Activated CD4-positive, alpha-beta T cell treated with anti-CD3 and anti-CD28 coated beads, Interleukin-2, amount 50 U/mL, for 24 hours (primary cell): Measurements from ENCODE around the gene ATOH1.

ENCODE experiments used
- DNase-seq, 2 donors: peaks; one replicate each; pipeline ENCODE4 v3.0.0-alpha.2; 2020; ENCODE audit warnings: low read depth in 1 of 2, low spot score in 1 of 2

ATOH1 gene

GRCh38 chr4:93828332-93828994 is at the start of gene ATOH1:
Gene ATOH1, plus strand, starts transcription at chr4:93828753. Its CDS starts 174 bp downstream, at chr4:93828927.
- no peak for DNase-seq

- no peak for DNase-seq
Measured at GRCh38 chr4:93779228-93779627, 49.3 kb upstream of the ATOH1 start.

GRCh38 chr4:93780080-93780479 is 48.5 kb upstream of the ATOH1 start:
- DNase-seq, result no peak

GRCh38 chr4:93781198-93781597 is 47.4 kb upstream of the ATOH1 start:
- DNase-seq, result no peak

GRCh38 chr4:93786149-93786548 is 42.4 kb upstream of the ATOH1 start:
- DNase-seq, result no peak

- DNase-seq, result no peak
Measured at GRCh38 chr4:93788712-93789111, 39.8 kb upstream of the ATOH1 start.

- no peak for DNase-seq
Measured at GRCh38 chr4:93791570-93792195, 36.9 kb upstream of the ATOH1 start.

- no peak for DNase-seq
Measured at GRCh38 chr4:93802045-93802444, 26.5 kb upstream of the ATOH1 start.

- no peak for DNase-seq
Measured at GRCh38 chr4:93809773-93810172, 18.8 kb upstream of the ATOH1 start.

GRCh38 chr4:93810340-93810992 is 18.1 kb upstream of the ATOH1 start:
- DNase-seq, result no peak

GRCh38 chr4:93813092-93813491 is 15.5 kb upstream of the ATOH1 start:
- DNase-seq, result no peak

GRCh38 chr4:93814141-93814540 is 14.4 kb upstream of the ATOH1 start:
- DNase-seq, result no peak

GRCh38 chr4:93814722-93815121 is 13.8 kb upstream of the ATOH1 start:
- DNase-seq, result no peak

GRCh38 chr4:93825551-93826216 is 2.9 kb upstream of the ATOH1 start:
- DNase-seq, result no peak

- no peak for DNase-seq
Measured at GRCh38 chr4:93827272-93827947, 1.1 kb upstream of the ATOH1 start.

GRCh38 chr4:93828995-93829819 is 654 bp downstream of the ATOH1 start:
- no peak for DNase-seq

- DNase-seq, result no peak
Measured at GRCh38 chr4:93829820-93830687, 1.5 kb downstream of the ATOH1 start.

- DNase-seq, result no peak
Measured at GRCh38 chr4:93831716-93832496, 3.4 kb downstream of the ATOH1 start.
